Breast epithelium (tissue), 4 donors: ENCODE data around the gene ZNF609. TPM values are rescaled to one million over a fixed set of nuclear protein-coding genes. Genes with fewer than 3 reads are reported as not detected.

Experiments used
- DNase-seq, 2 donors: peaks; one replicate each; pipeline ENCODE4 v3.0.0-alpha.2; 2019; ENCODE audit warnings: low spot score in 2 of 2
- H3K27ac ChIP-seq, 2 donors: fragments of 200-600 bp; sonication (generic) in 1 of 2; one replicate each; pipeline ENCODE4 v1.5.1; 2016 to 2019; ENCODE audit warnings: mild to moderate bottlenecking in 1 of 2
- H3K27me3 ChIP-seq, 2 donors: fragments of 200-600 bp; sonication (generic) in 1 of 2; one replicate each; pipeline versions ENCODE4 v1.5.1 to v1.6.0; 2017 to 2019; ENCODE audit warnings: control low read depth in 1 of 2, mild to moderate bottlenecking in 1 of 2
- H3K36me3 ChIP-seq: fragments of 200-600 bp; one replicate; pipeline ENCODE4 v1.5.1; 2019
- H3K4me1 ChIP-seq, 2 donors: fragments of 200-600 bp; sonication (generic); one replicate each; pipeline ENCODE4 v1.5.1; 2016 to 2019; ENCODE audit warnings: control low read depth in 1 of 2
- H3K4me3 ChIP-seq, 3 donors: fragments of 200-600 bp; sonication (generic); 1 replicate in 2 of 3; 2 replicates in 1 of 3; pipeline ENCODE4 v1.5.1; 2016 to 2019; ENCODE audit warnings: mild to moderate bottlenecking in 3 of 3, moderate library complexity in 2 of 3
- H3K9me3 ChIP-seq, 2 donors: fragments of 200-600 bp; sonication (generic) in 1 of 2; one replicate each; pipeline ENCODE4 v1.5.1; 2016 to 2019; ENCODE audit warnings: control low read depth in 1 of 2
- CTCF ChIP-seq, 3 donors: fragments of 450-650 bp; IDR thresholded peaks; one replicate each; pipeline ENCODE4 v1.5.1; 2016 to 2017; ENCODE audit warnings: antibody characterized with exemption in 3 of 3, mild to moderate bottlenecking in 3 of 3, moderate library complexity in 3 of 3
- POLR2A ChIP-seq: fragments of 450-650 bp; IDR thresholded peaks from one replicate; pipeline ENCODE4 v1.6.1; 2016; ENCODE audit warnings: antibody characterized with exemption, mild to moderate bottlenecking, moderate library complexity
- POLR2AphosphoS5 ChIP-seq, 3 donors: sonication (generic); formaldehyde crosslinking; IDR thresholded peaks; one replicate each; pipeline ENCODE4 v1.6.1; 2017; ENCODE audit warnings: antibody characterized with exemption in 3 of 3
- intact Hi-C: fragments of 100-400 bp; cut with DNase I; formaldehyde crosslinking; loops from one replicate; pipeline ENCODE4 v1.15.1; 2023; ENCODE audit warnings: low total_unique reads
- total RNA-seq, 3 donors: library from RNA; depleted of rRNA; stranded (reverse); fragments of >200 nt; gene quantifications; one replicate each; pipeline ENCODE4 v1.1.0, GENCODE V29; 2016

The ZNF609 gene
- total RNA-seq, 3 donors from 2014 or later = 22.9 to 32.1 (median 29.2) TPM

- H3K4me1 ChIP-seq = peaks cover 16 to 32% of the 10 kb centered on the region in 2 donors
These were observed 240.7 kb downstream of the ZNF609 start for GRCh38 chr15:64701051-64701450.

DNA sequence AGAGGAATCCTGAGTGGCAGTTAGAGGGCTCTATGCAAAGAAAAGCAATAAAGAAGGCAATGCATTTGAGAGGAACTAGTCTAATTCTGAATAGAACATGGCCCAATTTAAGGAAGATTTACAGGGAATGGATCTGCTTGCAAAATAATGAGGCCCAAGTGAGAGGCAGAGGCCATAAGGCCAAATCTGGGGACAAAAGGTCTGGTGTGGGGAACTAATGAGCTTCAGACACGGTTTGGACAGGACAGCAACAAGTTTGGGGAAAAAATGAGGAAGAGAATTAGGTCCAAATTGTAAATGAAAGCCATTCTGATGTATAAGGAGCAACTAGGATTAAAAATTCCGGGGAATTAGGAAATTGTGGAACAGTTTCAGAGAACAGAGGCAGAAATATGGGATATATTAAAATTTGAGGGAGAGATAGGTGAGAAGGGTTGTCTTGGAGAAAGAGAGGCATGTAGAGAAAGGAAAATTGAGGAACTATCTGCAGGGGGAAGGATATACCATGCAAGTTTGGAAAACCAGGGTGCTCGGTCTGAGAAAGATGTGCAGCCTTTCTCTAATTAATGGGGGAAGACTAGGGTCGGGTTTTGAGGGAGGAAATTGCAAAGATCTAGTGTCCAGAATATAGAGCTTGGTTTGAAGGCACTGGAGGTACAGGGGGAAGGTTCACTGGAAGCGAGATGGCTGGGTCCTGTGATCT is 241.3 kb downstream of the ZNF609 start:
- DNase-seq = no peak
- Histone ChIP-seq H3K9me3 (no peaks in the 10 kb centered on the region), H3K36me3 (no peaks in the 10 kb centered on the region), H3K27ac (peak overlapping the region; percentile 94 to 95), H3K4me3 (peak overlapping the region; percentile 85 to 96 (median 87)), H3K4me1 (peaks cover 16 to 30% of the 10 kb centered on the region in 2 donors), H3K27me3 (no peaks in the 10 kb centered on the region)
- intact Hi-C loops = loop anchor here (1.0 kb wide), 1 partner anchor 14 kb away; no protein-coding TSS in a partner anchor
- TF ChIP-seq POLR2A = no peak
- no peak for TF ChIP-seq CTCF (IDR thresholded peaks at IDR 0.05)
- TF ChIP-seq POLR2AphosphoS5 (IDR thresholded peaks at IDR 0.05) = no peak

More at GRCh38 chr15:64701051-64701450, 240.7 kb downstream of the ZNF609 start:
- peak overlapping the region; percentile 85 to 96 (median 87) for H3K4me3 ChIP-seq
- intact Hi-C loops = loop anchor here (1.0 kb wide), 1 partner anchor 14 kb away; no protein-coding TSS in a partner anchor
- H3K9me3 ChIP-seq = no peaks in the 10 kb centered on the region
- DNase-seq = no peak
- H3K27me3 ChIP-seq = no peaks in the 10 kb centered on the region
- no peak for TF ChIP-seq CTCF (IDR thresholded peaks at IDR 0.05)
- TF ChIP-seq POLR2A = no peak
- TF ChIP-seq POLR2AphosphoS5 (IDR thresholded peaks at IDR 0.05) = no peak
- no peaks in the 10 kb centered on the region for H3K36me3 ChIP-seq
- peak overlapping the region; percentile 75 to 89 for H3K27ac ChIP-seq

DNA sequence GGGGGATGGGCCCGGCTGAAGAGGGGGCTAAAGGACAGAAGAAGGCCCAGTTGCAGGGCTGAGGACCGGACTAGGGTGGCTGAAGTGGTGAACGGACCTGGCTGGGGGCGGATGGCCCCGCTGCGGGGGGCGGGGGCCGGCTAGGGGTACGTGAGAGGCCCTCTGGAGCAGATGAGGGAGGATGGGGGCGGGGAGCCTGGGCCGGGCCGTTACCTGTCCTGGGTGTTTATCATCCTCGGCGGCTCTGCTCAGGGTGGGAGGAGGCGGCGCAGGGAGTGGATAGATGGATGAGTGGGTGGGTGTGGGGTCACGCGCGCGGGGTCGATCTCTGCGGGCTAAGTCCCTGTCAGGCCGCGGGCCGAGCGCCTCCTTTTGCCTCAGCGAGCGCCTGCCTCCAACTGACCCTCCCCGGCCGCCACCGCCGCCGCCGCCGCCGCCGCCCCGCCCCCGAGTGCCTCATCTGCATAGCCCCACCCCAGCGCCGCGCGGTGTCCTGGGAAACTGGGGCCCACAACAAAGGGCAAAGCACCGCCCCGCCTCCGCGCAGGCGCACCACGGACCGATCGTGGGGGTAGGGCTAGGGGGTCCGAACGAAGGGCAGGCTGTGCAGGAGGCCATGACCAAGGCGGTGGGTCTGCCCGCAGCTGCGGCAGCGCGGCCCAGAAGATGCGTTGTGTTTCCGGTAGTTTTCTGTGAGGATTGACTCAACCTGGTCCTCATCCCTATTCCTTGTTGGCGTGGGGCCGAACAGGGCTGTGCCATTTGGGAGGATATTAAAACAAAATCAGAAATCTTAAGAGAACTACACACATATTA is 242.6 kb downstream of the ZNF609 start:
- H3K4me1 ChIP-seq = peaks cover 16 to 25% of the 10 kb centered on the region in 2 donors
- TF ChIP-seq POLR2AphosphoS5 (IDR thresholded peaks at IDR 0.05) (peak; percentile 57 to 92 (median 87)), POLR2A (peak; percentile 10), CTCF (IDR thresholded peaks at IDR 0.05) (no peak)
- H3K4me3 ChIP-seq = peak overlapping the region; percentile 85 to 96 (median 87)
- intact Hi-C loops = no loop called here
- no peaks in the 10 kb centered on the region for H3K9me3 ChIP-seq
- H3K36me3 ChIP-seq = no peaks in the 10 kb centered on the region
- DNase-seq = peak; percentile 95 to 97
- no peaks in the 10 kb centered on the region for H3K27me3 ChIP-seq
- peak overlapping the region; percentile 94 to 95 for H3K27ac ChIP-seq

DNA sequence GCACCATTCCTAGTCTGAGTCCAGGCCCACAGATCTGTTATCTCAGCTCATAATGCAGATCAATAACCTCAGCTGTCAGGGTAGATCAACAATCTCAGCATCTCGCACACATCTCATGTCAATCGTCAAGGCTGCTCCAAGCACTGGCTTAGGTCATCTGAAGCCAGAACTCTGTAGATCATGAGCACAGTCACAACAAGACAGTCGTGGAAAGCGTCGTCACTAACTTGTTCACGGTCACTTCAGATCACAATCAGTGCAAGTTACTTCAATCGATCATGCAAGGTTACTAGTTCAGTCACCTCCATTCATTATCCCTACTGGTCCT is 243.2 kb downstream of the ZNF609 start:
- Histone ChIP-seq H3K4me3 (peak overlapping the region; percentile 85 to 96 (median 87)), H3K4me1 (peaks cover 16 to 23% of the 10 kb centered on the region in 2 donors), H3K36me3 (no peaks in the 10 kb centered on the region), H3K27ac (peak overlapping the region; percentile 94 to 95), H3K27me3 (no peaks in the 10 kb centered on the region), H3K9me3 (no peaks in the 10 kb centered on the region)
- no peak for DNase-seq
- intact Hi-C loops = no loop called here
- TF ChIP-seq POLR2AphosphoS5 (IDR thresholded peaks at IDR 0.05) (no peak), POLR2A (no peak), CTCF (IDR thresholded peaks at IDR 0.05) (no peak)

DNA sequence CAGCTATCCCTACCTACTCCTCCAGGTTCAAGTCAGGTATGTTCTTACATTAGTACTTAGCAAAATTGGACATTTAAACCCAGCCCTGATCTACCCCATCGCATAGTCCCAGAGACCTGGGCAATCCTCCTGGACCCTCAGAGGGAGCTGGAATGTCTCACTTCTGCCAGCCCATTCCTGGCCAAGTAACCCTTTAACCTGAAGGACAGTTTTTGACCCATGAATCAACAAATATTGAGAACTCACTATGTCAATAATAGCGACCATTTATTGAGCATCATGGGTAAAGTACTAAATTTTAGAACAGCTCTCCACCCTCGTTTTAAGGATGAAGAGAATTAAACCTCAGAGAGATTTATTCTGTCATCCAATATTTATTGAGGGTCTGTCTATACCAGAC is 244.6 kb downstream of the ZNF609 start:
- intact Hi-C loops = no loop called here
- H3K9me3 ChIP-seq = no peaks in the 10 kb centered on the region
- H3K4me1 ChIP-seq = peaks cover 7 to 13% of the 10 kb centered on the region in 2 donors
- no peak overlapping the region for H3K27ac ChIP-seq
- TF ChIP-seq CTCF (IDR thresholded peaks at IDR 0.05) (no peak), POLR2AphosphoS5 (IDR thresholded peaks at IDR 0.05) (no peak), POLR2A (no peak)
- H3K36me3 ChIP-seq = no peaks in the 10 kb centered on the region
- H3K4me3 ChIP-seq = no peak overlapping the region
- DNase-seq = no peak
- no peaks in the 10 kb centered on the region for H3K27me3 ChIP-seq
